Stimulated activated CD8-positive, alpha-beta memory T cell treated with anti-CD3 and anti-CD28 coated beads, Interleukin-15, amount 100 ng/mL, for 48 hours (primary cell): ENCODE results near the gene HOXA10.

Experiments
- DNase-seq, 2 donors: peaks; one replicate each; pipeline ENCODE4 v3.0.0-alpha.2; 2020; ENCODE audit warnings: low read depth in 2 of 2

Gene HOXA10

DNA sequence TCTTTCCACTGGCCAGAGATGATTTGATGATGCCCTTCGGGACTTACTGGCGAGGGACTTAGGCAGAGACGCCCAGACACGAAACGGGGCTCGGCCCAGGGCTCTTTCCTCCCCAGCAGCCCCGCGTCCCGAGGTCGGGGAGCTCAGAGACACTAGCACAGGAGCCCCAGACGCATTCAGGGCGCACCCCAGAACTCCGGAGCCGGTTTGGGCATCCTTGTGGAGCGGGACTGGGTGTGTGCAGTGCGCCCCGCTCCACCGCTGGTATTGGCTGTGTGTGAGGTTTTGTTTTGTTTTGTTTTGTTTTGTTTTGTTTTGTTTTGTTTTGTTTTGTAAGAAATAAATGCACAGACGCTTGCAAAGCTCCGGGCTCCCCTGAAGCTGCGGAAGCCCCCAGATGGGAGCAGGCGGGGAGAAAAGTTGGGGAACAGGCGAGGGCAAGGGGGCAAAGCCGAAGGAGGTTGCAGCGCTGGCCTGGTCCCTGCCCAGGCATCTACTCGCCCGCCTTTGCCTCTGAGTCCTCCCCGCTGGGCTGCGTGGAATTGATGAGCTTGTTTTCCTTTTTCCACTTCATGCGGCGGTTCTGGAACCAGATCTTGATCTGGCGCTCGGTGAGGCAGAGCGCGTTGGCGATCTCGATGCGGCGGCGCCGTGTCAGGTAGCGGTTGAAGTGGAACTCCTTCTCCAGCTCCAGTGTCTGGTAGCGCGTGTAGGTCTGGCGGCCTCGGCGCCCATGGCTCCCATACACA is 28.8 kb downstream of the HOXA10 start:
- no peak for DNase-seq

GRCh38 chr7:27144781-27145164 is 29.3 kb downstream of the HOXA10 start:
- no peak for DNase-seq

DNA sequence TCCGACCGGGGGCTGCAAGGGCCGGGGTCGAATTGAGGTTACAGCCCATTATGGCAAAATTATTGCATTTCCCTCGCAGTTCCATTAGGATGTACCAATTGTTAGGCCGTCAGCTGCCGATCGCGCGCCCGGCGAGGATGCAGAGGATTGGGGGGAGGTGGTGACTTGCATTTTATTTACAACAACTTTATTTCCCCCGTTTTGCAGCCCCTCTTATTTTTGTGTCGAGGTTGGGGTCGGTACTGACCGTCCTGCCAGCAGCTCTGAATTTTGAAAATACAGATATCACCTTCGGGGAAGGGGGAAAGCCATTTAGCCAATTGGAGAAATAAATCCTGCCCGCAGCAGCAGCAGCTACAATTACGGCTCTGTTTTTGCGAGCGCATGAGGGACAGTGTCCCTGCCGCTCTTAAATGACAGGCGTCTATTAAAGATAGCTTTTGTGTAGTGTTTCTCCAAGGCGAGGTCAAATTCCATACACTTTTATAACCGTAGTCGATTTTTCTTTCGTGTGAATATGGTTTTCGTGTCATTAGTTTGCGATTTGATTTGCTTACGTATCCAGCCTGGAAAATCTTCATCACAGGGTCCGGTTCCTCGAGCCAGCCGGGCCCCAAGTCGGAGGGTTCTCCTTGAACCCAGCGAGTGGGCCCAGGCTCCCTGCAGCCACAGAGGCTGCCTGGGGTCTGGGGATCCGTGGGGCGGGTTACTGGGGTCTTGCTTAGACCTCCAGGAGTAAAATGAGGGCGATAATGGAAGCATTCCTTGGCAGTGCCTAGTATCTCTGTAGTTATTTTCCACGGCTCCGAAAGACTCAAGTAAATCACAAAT is 30.0 kb downstream of the HOXA10 start:
- DNase-seq = no peak

GRCh38 chr7:27143023-27143949 is 30.8 kb downstream of the HOXA10 start, which contains the start of gene HOXA5:
HOXA5 (minus strand) TSS chr7:27143681; CDS start chr7:27143607, 74 bp downstream.
- DNase-seq = no peak

- DNase-seq = no peak
Measured at GRCh38 chr7:27142580-27143022, 31.5 kb downstream of the HOXA10 start.

DNA sequence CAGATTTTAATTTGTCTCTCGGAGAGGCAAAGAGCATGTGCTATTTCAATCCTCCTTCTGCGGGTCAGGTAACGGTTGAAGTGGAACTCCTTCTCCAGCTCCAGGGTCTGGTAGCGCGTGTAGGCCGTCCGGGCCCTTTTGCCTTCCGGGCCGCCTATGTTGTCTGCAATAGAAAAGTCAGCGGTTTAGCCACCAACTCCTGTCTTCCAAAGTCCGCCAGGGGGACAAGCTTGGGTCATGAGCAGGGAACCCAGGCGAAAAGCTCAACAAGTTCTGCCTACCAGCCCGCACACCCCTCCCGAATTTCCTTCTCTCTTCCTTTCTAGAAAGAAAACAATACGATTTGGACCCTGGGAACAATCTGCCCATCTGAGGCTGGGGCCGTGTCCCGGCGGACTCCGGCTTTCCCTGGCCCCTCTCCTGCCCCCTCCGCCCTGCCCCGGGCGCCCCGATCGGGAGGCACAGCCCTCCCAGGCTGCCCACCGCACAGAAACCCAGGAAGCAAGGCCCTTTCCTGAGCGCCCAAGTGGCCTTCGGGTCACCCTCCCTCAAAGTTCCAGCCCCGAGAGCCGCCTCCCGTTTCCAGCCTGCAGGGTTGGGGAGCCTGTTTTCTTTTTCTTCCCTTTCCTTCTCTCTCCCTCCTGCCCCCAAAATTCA is 32.1 kb downstream of the HOXA10 start:
- no peak for DNase-seq

GRCh38 chr7:27141137-27141922 is 32.8 kb downstream of the HOXA10 start:
- DNase-seq = no peak

- DNase-seq = no peak
Measured at GRCh38 chr7:27140126-27140857, 33.8 kb downstream of the HOXA10 start.

GRCh38 chr7:27139334-27140125 is 34.6 kb downstream of the HOXA10 start:
- no peak for DNase-seq

DNA sequence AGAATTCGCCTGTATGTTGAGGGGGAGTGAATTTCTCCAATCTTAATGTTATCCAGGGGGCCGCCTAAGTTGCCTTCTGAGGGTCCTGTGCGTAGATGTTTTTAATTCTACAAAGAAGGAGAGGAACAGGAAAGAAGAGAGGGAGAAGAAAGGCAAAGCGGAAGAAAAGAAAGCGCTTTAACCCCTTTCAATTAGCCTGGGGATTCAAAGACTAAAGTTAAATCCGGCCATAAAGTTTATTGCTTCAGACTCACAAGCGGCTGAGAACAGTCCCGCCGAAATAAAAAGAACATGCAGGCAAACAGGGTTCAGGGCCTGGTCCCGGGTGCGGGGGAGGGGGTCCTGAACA is 35.2 kb downstream of the HOXA10 start:
- no peak for DNase-seq

- DNase-seq = no peak
Measured at GRCh38 chr7:27138472-27138871, 35.6 kb downstream of the HOXA10 start.

- DNase-seq = no peak
Measured at GRCh38 chr7:27137640-27138315, 36.3 kb downstream of the HOXA10 start.

DNA sequence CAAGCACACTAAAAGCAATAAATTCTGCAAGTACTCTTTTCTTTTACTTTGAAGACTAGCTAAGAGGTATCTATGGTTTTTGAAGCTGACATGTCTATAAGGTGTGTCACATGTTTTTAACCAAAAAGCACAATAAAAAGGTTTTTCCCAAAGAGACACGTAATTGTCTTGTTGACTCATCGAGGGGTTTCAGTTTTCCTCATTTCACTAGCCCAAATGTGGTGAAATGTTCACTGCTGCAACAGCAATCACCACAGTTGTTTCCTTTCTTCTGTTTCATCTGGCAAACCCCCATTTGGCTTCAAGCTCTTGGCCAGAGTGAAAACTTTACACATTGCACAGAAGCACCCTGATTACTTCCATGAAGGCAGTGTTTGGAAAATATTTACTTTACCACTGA is 39.7 kb downstream of the HOXA10 start:
- no peak for DNase-seq

DNA sequence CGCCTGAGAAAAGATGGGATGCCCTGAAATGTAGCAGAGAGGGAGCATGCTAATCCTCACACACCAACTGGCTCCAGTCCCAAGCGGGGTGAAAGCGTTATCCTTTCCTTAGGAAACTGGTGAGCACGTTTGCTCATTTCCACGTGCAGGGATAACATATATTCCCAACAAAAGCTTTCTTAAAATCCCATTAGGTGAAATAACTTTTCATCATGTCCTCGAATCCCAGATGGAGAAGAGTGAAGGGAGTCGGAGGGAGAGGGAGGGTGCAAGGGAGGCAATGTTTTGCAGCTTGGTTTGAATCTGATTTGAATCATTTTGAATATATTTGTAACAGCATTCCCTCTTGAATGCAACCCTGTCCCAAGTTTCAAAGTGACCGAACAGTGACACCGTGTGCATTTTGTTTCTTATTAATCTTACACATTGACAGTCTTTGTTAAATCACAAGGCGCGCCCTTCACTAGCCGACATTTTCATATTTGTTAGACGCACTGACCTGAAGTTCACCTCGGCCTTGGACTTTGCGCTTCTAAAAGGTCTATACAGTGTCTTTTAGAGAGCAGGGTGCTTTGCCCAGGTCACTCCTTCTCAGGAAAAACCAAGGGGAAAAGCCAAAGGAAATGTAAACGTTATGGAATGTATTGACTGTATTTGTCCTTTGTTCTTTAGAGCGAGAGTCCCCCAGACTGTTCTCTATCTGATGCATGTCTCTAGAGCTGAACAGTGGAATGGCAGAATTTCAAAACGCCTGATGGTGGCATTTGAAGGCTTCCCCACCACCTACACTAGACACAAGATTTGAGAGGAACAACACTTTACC is 40.5 kb downstream of the HOXA10 start:
- DNase-seq = no peak

- no peak for DNase-seq
Measured at GRCh38 chr7:27132978-27133377, 41.1 kb downstream of the HOXA10 start.

DNA sequence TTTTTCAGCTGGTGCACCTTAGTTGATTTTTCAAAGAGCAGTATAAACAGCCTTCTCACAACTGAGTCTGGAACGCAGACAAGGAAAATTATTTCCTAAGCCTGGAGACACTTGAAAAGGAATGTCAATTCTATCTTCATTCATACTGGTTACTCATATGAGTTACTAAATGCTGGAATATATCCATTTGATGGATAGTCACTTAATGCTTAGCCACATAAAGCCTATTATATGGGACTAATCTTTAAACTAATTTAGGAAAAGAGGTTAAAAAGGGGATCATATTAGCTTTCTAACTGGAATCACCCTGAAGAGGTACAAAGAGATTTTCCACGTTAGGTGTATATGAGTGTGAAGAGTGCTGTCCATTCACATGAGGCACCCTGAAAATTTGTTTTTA is 41.9 kb downstream of the HOXA10 start:
- DNase-seq = no peak

- DNase-seq = no peak
Measured at GRCh38 chr7:27131390-27131819, 42.7 kb downstream of the HOXA10 start.
